HG02610 (cell line): ENCODE results near the gene ZDHHC12.
"Not testable (repeated sequence)": the region's sequence is repeated elsewhere in the genome, so short reads cannot be mapped to it uniquely, and the experiment has no call there.

ENCODE experiments used
- ATAC-seq: cut with Tn5 transposase; IDR thresholded peaks from one replicate; pipeline ENCODE4 v1.9.1; 2021; ENCODE audit warnings: mild to moderate bottlenecking, moderate library complexity; ENCODE audit not compliant: unreplicated experiment

The ZDHHC12 gene

DNA sequence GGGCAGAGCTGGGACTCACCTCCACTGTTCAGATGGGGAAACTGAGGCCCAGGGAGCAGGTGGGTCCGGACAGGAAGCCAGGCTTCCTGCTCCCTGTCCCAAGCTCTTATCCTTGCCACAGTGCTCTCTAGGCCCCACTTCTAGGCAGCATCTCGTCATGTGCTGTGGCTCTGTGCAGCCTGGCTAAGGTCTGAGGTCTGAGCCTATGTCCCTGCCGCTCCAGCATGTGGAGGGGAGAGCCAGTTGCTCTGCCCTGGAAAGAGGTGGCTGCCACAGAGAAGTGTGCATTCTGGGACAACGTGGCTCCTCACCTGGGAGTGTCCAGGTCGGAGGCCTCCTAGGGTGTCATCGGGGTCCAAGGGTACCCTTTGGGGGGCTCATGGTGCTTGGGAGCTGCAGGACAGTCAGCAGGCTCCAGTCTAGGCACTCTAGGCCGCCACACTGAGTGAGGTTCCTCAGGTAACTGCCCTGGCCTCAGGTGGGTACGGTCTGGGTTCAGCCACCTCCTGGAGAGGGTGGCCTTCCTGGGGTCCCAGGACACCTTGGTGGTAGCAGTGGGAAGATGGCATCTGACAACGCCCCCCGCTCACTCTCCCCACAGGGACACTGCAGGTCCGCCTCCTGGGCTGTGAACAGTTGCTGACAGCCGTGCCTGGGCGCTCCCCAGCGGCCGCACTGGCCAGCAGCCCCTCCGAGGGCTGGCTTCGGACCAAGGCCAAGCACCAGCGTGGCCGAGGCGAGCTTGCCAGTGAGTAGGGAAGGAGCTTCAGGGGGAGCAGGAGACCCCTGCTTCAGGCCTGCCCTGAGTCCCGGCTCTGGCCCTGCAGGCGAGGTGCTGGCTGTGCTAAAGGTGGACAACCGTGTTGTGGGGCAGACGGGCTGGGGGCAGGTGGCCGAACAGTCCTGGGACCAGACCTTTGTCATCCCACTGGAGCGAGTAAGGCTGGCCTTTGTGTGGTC, 11.2 kb downstream of the ZDHHC12 start:
- ATAC-seq: no peak

DNA sequence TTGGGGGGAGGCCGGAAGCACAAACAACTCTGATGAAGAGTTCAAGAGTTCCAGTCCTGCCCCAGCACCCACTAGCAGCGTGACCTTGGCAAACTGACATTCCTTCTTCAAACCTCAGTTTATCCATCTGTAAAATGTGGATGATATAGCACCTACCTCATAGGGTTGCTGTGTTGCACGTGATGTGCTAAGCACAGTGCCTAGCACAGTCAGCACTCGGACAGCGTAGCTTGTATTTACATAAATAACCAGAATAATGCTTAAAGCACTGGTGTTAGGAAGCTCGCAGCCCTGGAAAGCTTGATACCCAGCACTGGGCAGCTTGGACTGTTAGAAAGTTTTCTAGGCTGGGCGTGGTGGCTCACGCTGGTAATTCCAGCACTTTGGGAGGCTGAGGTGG, 16.5 kb downstream of the ZDHHC12 start:
- no peak for ATAC-seq

DNA sequence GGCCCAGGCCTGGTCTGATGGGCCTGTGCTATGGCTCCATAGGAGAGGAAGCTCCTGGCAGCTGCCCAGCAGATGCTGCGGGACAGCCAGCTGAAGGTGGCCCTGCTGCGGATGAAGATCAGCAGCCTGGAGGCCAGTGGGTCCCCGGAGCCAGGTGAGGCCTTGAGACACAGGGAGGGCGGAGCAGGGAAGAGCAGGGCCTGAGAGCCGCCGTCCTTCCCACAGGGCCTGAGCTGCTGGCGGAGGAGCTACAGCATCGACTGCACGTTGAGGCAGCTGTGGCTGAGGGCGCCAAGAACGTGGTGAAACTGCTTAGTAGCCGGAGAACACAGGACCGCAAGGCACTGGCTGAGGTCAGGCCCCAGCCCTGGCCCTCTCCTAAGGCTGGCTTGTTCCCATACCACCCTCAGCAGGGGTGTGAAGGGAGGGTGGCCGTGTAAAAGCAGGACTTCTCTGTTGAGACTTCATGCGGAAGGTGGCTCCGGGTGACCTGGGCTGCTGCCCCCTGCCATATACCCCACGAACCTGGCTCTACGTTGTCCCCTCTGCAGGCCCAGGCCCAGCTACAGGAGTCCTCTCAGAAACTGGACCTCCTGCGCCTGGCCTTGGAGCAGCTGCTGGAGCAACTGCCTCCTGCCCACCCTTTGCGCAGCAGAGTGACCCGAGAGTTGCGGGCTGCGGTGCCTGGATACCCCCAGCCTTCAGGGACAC, 17.1 kb downstream of the ZDHHC12 start:
- no peak for ATAC-seq

DNA sequence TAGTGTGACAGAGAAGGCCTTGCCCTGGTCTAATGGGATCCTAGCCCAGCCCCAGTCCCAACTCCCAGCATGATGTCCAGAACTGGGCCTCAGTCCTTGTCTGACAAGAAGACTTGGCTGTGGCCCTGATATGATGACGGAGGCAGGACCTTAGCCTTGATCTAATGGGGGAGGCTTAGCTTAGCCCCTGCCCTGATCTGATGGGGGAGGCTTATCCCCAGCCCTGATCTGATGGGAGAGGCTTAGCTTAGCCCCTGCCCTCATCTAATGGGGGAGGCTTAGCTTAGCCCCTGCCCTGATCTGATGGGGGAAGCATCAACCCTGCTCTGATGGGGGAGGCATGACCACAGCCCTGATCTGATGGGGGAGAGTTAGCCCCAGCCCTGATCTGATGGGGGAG, 17.9 kb downstream of the ZDHHC12 start:
- no peak for ATAC-seq

DNA sequence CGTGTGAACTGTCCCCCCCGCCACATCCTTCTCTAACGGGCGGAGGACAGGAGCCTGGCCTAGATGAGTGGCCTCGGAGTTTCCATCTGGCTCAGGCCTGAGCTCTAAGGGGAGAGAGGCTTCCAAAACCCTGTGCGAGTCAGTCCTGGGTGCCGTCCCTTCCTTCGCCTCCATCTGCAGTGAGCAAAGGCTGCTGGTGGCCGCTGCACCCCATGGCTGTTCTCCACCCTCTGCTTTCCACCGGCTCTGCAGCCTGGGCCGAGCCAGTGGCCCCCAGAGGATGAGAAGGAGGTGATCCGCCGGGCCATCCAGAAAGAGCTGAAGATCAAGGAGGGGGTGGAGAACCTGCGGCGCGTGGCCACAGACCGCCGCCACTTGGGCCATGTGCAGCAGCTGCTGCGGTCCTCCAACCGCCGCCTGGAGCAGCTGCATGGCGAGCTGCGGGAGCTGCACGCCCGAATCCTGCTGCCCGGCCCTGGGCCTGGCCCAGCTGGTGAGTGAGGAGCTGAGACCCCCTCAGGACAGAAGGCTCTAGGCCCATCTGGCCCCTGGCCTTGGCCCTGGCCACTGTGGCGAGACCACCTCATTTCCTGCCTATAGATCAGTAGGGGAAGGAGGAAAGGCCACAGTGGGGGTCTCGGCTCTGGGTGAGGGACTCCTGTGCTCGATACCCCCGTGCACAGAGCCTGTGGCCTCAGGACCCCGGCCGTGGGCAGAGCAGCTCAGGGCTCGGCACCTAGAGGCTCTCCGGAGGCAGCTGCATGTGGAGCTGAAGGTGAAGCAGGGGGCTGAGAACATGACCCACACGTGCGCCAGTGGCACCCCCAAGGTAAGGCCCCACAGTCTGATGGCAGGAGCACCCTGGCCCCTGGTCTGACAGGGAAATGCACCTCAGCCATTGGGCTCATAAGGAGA, 18.6 kb downstream of the ZDHHC12 start:
- ATAC-seq: no peak

DNA sequence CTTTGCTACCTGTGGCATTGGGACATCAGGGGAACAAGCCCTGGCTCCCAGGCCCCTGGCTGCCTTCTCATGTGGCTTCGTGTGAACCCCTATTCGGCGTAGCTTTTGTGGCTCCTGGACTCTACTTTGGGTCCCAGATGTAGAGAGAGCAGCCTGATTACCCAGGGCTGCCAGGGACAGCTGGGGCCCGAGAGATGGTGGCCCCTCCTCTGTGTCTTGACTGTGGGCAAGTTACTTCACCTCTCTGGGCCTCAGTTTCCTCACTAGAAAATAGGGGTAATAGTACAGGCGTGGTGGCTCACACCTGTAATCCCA, 19.6 kb downstream of the ZDHHC12 start:
- ATAC-seq: no peak

DNA sequence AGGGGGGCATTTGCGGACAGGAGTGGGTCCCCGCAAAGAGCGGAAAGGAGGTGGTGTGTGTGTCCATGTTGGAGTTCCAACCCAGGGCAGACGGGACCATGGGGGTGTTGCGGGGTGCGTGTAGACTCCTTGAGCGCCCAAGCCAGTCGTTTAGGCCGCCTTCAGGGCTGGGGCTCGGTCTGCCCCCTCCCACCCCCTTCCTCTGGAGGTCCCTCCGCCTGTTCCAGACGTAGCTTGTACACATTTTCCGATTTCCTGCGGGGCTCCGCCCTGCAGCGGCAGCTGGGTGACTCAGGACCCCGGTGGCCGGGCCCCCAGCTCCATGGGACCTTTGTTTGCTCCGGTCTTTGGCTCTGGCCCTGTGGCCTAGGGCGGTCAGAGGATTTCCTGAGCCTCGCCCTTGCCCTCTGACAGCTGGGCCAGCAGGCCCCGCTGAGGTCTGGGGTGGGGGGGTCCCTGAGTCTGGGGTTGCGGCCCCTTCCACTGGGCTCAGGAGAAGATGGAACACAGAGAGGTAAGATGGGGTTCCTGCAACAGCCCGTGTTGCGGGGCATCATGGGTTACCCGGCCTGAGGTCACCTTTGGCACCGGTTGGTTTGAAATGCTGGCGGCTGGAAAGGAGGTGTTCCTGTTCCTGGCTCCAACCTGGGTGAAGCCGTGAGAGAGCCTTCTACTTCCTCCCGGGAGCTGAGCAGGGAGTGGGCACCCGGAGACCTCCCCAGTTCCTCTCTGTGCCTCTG, 20.1 kb downstream of the ZDHHC12 start:
- no peak for ATAC-seq

DNA sequence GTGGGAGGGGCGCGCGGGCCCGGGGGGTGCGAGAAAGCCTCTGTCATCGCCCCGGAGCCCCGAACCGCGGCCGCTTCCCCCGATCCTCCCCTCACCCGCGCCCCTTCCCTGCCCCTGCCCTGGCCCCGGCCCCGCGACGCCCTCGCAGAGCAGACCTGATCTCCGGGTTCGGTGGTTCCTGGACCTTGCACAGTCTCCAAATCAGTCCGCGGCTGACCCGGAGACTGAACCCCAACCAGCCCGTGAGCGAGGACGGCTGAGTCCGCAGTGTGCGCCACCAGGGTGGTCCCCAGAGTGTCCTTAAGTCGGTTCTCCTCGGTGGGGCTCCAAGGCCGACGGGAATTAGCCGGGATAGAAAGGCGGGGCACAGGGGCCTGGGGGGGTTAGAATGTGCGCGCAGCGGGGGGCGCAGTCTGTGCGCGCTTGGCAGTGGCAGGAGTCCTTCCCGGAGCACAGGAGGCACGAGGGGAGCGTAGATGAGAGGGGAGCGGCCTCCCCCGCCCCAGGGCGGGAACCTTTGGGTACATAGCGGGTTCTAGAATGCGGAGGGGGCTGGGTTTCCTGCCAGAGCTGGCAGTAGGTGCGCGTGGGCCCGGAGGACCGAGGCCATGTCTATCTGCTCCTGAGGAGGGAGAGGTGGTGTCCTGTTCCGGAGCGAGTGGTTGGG, 20.8 kb downstream of the ZDHHC12 start:
- ATAC-seq: no peak

DNA sequence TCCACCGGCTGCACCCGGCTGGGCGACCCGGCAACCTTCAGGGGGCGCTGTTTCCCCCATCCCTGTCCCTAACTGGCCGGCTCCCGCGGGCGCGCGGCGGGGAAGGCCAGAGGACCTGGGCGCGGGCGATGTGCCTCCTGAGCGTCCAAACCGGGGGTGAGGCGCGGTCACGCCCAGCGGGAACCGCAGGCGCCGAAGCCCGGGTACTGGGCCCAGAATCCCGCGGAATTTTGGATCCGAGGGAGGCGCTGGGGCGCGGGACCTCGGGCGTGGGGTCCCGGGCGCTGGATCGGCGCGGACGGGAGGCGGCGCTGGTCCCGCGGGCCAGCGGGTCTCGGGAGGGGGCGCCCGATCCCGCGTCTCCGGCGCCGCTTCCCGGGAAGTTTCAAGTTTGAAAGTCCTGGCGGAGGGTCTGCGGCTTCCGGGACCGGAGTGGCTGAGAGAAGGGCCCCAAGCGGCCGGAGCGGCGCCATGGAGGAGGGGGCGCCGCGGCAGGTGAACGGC, 21.4 kb downstream of the ZDHHC12 start, which contains the start of gene PKN3:
Gene PKN3, plus strand, starts transcription at position 59 of the 504 bp plus-strand sequence. Its CDS starts 413 bp downstream, at position 472.
- ATAC-seq: peak; percentile 68

DNA sequence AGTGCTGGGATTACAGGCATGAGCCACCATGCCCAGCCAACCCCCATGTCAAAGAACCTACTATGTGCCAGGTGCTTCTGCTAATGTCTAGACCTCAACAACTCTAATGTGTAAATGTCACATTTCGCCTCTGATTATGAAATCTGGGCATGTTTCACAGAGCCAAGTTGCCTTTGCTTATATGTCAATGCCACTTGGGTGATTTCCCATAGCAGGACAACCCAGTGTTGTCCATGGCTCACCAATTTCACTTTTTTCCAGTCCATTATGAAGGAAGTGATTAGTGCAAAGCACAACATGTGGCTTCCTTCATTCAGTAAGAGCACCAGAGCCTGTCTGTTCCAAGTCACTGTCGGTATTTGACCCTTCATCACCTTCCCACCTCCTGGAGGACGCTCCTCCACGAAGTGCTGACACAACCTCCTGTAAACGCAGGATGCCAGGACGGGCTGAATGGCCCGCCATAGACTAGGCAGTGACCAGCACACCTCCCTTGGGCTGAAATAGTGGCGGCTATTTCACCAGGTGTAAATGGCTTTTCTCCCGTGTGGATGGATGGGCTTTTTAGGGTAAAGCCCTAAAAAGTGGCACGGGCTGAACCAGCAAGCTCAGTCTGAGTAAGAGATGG, 22.6 kb downstream of the ZDHHC12 start:
- no peak for ATAC-seq

DNA sequence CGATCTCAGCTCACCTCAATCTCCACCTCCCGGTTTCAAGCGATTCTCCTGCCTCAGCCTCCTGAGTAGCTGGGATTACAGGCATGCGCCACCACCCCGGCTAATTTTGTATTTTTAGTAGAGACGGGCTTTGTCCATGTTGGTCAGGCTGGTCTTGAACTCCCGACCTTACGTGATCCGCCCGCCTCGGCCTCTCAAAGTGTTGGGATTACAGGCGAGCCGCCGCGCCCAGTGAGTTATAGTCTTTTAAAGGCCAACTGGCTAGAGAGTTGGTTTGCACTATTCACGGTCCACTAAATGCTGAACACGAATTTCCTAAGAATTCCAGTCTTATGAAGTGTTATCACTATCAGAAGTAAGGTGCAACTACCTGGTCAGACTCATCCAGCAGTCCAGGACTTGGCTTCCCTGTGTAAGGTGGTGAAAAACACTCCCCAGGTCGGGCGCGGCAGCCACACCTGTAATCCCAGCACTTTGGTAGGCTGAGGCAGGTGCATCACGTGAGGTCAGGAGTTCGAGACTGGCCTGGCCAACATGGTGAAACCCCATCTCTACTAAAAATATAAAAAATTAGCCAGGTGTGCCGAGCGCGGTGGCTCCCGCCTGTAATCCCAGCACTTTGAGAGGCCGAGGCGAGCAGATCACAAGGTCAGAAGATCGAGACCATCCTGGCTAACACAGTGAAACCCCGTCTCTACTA, 24.7 kb downstream of the ZDHHC12 start:
- not testable (repeated sequence) for ATAC-seq

DNA sequence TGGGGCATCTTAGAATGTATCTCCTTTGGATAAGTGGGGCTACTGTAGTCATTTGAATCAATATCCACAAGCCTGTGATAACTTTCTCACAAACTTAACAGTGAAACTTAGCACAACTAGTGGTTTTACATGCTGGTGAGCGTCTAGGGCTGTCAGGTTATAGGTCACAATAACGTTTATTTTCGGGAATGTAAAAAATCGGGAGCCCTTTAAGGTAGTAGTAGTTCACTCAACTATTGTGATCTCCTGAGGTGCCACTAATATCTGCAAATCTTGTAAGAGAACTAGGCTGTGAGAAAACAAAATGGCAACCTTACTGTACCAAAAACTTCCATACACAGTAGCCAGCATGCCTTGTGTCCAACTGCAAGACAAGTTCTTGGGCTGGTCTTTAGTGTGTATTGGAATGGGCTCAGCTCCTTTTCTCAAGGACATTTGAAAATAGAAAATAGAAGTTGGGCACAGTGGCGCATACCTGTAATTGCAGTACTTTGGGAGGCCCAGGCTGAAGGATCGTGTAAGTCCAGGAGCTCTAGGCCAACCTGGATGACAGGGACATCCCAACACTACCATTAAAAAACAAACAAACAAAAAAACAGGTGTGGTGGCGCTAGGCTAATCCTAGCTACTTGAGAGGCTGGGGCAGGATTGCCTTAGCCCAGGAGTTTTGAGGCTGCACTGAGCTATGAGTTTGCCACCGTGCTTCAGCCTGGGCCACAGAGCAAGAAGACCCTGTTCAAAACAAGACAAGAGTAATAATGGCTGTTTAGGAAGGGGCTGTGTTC, 26.8 kb downstream of the ZDHHC12 start:
- ATAC-seq: no peak

DNA sequence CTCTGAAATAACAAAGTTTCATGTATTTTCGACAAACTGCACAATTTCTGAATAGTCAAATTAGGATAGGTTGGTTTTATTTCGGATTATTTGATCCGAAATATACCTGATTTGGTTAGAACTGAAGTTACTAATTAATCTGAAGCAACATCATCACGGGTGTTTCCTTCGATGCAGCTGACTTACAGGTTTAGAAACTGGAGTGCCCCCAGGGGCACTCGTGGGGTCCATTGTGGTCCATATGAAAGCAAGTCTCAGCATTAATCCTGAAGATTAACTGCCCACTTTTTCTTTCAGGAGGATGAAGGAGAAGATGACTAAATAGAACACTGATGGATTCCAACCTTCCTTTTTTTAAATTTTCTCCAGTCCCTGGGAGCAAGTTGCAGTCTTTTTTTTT, 29.6 kb downstream of the ZDHHC12 start:
- ATAC-seq: no peak

DNA sequence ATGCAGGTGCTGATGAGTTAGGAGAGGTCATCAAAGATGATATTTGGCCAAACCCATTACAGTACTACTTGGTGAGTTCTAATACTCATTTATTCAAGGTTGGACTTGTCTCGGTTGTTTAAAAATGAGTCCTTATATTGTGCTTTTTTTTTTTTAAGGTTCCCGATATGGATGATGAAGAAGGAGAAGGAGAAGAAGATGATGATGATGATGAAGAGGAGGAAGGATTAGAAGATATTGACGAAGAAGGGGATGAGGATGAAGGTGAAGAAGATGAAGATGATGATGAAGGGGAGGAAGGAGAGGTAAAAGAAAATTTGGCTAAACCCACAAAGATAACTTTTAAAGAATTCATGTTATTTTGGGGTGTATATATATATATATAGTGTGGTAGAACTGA, 30.2 kb downstream of the ZDHHC12 start:
- ATAC-seq: not testable (repeated sequence)

DNA sequence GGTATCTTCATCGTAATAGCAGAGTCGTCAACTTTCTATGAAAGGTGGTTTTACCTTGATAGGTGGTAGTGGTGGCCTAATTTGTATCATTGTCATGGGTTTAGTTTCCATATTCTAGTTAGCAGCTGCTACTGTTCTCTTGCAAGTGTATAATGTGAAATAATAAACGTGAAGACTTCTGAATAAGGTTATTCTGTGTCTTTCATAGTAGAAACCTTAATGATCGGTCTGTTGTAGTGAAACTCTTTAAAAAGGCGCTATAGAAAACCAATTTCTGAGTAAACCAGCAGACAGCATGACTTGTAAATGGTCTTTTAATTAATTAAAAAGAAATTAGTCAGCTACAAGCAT, 33.3 kb downstream of the ZDHHC12 start:
- ATAC-seq: no peak

DNA sequence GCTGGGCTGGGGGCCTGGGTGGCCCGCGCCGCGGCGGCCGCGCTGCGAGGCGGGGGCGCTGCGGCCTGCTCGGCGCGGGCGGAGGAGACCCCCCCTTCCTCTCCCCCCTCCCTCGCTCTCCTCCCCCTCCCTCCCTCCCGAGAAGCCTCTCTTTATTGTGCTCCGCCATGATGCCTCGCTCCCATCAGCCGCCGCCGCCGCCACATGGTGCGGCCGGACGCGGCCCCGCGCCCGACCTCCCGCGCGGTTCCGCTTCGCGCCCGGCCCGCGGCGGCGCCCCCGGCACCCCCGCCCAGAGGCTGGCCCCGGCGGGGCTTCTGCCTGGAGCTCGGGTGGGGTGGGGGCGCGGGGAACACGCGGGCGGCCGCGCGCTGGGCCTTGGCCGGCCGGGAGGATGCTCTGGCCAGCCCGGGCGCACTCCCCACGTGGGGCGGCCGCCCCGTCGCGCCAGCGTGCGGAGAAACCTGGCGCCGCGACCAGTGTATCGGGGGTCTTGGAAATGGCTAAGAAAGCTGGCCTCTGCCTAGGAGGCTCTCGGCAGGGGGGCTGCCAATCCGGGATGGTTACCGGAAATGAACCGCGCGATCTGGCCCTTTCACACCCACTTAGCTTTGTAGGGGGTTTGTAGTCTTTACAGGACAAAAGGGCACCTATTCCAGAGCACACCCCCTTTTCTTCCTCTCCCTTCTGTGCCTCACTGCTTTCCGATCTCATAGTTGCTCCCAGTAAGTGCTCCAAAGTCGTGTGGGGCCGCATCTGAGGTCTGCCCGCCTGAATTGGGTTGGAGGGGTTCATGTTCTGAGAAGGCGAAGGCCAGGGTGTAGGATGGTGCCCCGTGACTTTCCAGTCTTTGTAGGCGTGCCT, 33.9 kb downstream of the ZDHHC12 start:
- ATAC-seq: no peak

DNA sequence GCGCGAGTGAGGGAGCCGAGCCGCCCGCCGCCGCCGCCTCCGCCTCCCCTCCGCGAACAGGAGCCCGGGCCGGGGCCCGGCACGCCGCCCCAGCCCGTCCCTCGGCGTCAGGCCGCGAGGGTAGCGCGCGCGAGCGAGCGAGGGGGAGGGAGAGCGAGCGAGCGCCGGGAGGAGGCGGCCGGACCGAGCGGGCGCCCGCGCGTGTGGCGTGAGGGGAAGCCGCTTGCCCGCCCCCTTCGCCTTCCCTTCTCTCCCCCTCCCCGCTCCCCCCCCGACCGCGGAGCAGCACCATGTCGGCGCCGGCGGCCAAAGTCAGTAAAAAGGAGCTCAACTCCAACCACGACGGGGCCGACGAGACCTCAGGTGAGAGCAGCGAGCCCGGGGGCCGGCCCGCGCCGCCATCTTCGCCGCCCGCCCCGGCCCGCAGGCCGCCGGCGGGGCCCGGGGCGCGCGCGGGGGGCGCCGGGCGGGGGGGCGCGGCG, 34.6 kb downstream of the ZDHHC12 start:
- peak; percentile 20 for ATAC-seq
